Activated T-helper 1 cell treated with anti-CD3 and anti-CD28 coated beads, Interleukin-12 subunit alpha, Interleukin-12 subunit beta, Interleukin-2, Interleukin-4 antibody, amounts not matched to agents 30 ng/mL and 10 ng/mL and 1 ng/mL, durations not matched to agents 14 hours and 24 hours and 36 hours (primary cell): ENCODE measurements around the gene ZNF490. TPM values are rescaled to one million over a fixed set of nuclear protein-coding genes. Genes with fewer than 3 reads are reported as not detected.
"Not testable (repeated sequence)": the region's sequence is repeated elsewhere in the genome, so short reads cannot be mapped to it uniquely, and the experiment has no call there.

Experiments
- DNase-seq: peaks from one replicate; pipeline ENCODE4 v3.0.0; 2021; ENCODE audit warnings: low spot score
- H3K27ac Mint-ChIP-seq: one replicate; pipeline ENCODE4 v1.8.0; 2021; ENCODE audit warnings: mild to moderate bottlenecking, mixed read lengths
- H3K27me3 Mint-ChIP-seq: one replicate; pipeline ENCODE4 v1.8.0; 2022; ENCODE audit warnings: mild to moderate bottlenecking, moderate library complexity, mixed read lengths; ENCODE audit not compliant: insufficient read depth
- H3K36me3 Mint-ChIP-seq: one replicate; pipeline ENCODE4 v1.8.0; 2021; ENCODE audit warnings: low read depth, mixed read lengths
- H3K4me1 Mint-ChIP-seq: one replicate; pipeline ENCODE4 v1.8.0; 2021; ENCODE audit warnings: low read depth, mixed read lengths
- H3K4me3 Mint-ChIP-seq: one replicate; pipeline ENCODE4 v1.8.0; 2021; ENCODE audit warnings: mild to moderate bottlenecking, moderate library complexity, mixed read lengths
- H3K9me3 Mint-ChIP-seq: one replicate; pipeline ENCODE4 v1.8.0; 2021; ENCODE audit warnings: mixed read lengths
- intact Hi-C: fragments of 100-400 bp; cut with micrococcal nuclease; formaldehyde crosslinking; loops from one replicate; pipeline ENCODE4 v1.15.1; 2024
- total RNA-seq: library from RNA; stranded (reverse); gene quantifications from 2 replicates; pipeline ENCODE4 v1.2.3, GENCODE V29; 2022

Gene ZNF490
- 9.2 and 9.4 TPM in 2 replicates for total RNA-seq

DNA sequence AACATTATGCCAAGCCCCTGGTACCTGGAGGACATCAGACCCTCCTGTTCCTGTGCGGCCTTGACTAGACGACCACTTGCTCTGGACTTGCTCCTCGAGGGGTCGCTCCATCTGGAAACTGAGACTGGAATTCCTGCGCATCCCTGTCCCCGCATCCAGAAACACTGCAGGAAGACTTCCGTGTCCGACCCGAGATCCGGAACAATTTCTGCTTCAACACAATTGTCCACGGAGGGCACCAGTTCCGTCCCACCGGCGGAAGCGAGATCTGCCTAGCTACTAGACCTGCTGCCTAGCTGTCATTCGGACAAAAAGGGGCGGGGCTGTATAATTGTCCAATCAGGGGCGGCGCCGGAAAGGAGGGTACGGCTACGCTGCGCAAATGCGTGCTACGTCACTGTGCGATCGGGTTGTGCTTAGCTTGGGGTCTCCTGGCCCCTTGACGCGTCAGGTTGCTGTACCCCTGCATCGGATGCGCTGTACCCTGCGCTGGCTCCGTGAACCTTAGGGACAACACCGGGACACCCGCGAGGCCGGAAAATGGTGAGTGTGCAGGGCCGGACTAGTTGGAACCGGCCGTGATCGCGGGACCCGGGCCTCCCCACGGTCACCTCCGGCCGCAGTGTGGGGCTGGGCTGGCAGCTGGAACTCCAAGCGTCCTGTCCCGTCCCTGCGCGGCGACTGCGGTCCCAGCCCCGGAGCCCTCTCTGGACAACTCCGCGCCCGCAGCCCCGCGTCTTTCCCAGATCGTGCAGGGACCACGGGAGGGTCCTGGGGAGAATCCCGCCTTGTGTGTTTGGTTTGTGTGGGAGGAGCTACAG, at the start of gene ZNF490, which contains the start of gene ZNF791:
Gene ZNF490, minus strand, starts transcription at position 274 of the 821 bp plus-strand sequence. Its CDS starts 133 bp downstream, at position 141.
Gene ZNF791, plus strand, starts transcription at position 381 of the 821 bp plus-strand sequence. Its CDS starts 160 bp downstream, at position 541.
- H3K4me3 Mint-ChIP-seq, result peak within 1 kb of the TSS; percentile 100
- intact Hi-C loops, result loop anchor here (1.0 to 5.0 kb wide), 8 partner anchors 30 to 622 kb away; partner anchors contain the start of genes DHPS, TNPO2, ZNF563 and ZNF564
- peaks cover 22% of the 10 kb centered on the region for H3K4me1 Mint-ChIP-seq
- peak within 1 kb of the TSS; percentile 99 for H3K27ac Mint-ChIP-seq
- H3K36me3 Mint-ChIP-seq, result peaks cover 19% of the 10 kb centered on the region
- H3K9me3 Mint-ChIP-seq, result no peaks in the 10 kb centered on the region
- DNase-seq, result peak; percentile 96
- H3K27me3 Mint-ChIP-seq, result no peaks in the 10 kb centered on the region

DNA sequence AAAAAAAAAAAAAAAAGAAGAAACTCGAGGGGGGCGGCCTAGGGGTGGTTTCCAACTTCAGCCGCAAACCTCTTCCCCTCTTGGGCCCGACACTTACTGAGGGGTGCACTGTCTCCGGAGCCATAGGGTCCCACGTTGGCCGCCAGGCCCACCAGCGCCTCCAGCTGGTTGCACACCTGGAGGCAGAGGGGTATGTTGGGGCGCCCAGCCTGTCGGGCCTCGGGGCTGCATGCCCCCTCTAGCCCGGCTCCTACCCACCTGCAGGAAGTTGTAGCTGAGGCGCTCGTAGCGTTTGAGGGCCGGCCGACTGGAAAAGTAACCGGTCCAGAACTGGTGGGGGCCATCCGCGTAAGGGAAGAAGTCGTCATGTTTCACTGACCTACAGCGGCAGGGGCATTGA, 47.4 kb upstream of the ZNF490 start:
- H3K4me3 Mint-ChIP-seq, result no peak overlapping the region
- intact Hi-C loops, result no loop called here
- no peaks in the 10 kb centered on the region for H3K27me3 Mint-ChIP-seq
- no peak for DNase-seq
- H3K36me3 Mint-ChIP-seq, result peaks cover 33% of the 10 kb centered on the region
- no peak overlapping the region for H3K27ac Mint-ChIP-seq
- no peaks in the 10 kb centered on the region for H3K9me3 Mint-ChIP-seq
- peaks cover 4% of the 10 kb centered on the region for H3K4me1 Mint-ChIP-seq

DNA sequence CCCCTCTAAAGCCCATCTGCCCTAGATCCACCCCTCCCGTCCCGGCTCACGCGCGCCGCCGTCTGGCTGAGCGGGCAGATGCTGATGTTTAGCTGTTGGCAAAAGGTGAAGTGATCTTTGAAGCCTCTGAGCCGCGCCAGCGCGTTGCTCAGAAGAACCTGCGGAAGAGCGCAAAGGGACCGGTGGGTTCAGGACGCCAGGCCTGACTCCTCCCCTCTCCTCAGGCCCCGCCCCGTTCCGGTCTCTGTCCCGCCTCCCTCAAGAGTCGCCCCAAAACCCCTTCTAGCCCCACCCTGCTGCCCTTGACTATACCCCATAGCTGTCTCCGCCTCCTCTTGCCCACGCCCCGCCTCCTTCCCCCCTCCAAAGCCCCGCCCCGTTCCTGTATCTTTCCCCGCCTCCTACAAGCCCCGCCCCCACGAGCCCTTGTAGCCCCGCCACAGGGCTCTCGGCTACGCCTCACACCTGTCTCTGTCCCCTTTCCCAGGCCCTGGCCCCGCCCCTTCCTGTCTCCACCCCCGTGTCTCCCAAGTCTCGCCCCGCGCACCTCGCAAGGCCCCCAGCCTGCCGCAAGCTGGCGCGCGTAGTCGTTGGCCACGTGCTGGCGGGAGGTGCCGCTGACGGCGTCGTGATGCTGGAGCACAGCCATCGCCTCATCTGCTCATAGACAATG, 46.4 kb upstream of the ZNF490 start:
- Mint-ChIP-seq H3K27ac (no peak overlapping the region), H3K27me3 (no peaks in the 10 kb centered on the region), H3K4me3 (no peak overlapping the region), H3K4me1 (peaks cover 4% of the 10 kb centered on the region), H3K36me3 (peaks cover 34% of the 10 kb centered on the region), H3K9me3 (no peaks in the 10 kb centered on the region)
- DNase-seq, result no peak
- intact Hi-C loops, result no loop called here

DNA sequence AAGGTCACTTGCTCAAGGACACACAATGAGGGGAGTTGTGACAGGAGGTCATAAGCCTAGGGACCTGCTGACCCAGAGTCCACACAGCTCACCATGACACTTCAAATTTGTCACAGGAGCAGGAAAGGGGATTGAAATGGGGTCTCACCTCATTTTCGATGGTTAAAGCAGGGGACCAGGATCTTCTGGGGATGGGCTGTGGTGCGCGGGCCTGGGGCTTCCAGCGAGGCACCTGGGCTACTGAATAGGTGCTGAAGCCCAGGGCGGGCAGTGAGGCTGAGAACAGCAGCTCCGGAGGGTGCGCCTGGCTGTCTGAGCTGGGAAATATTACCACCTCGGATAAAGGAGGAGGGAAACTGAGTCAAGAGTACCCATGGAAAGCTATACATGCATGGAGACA, 44.9 kb upstream of the ZNF490 start:
- Mint-ChIP-seq H3K9me3 (no peaks in the 10 kb centered on the region), H3K27me3 (no peaks in the 10 kb centered on the region), H3K4me1 (peaks cover 4% of the 10 kb centered on the region), H3K4me3 (no peak overlapping the region), H3K36me3 (peaks cover 32% of the 10 kb centered on the region), H3K27ac (peak overlapping the region; percentile 27)
- intact Hi-C loops, result no loop called here
- no peak for DNase-seq

DNA sequence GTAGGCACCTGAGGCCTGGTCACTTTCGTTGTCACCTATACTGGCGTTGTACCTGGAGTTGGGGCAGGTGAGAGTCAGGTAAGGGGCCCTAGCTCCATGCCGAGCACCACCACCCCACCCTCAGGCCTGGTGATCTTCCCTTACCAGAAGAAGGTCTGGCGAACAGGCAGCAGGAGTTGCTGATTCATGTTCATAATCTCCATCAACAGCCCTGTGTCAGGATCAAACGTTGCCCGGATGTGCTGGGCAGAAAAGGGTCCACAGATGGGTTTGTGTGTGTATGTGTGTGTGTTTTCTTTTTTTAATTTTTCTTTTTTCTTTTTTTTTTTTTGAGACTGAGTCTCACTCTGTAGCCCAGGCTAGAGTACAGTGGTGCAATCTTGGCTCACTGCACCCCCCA, 41.6 kb upstream of the ZNF490 start:
- Mint-ChIP-seq H3K36me3 (peaks cover 30% of the 10 kb centered on the region), H3K4me3 (no peak overlapping the region), H3K27me3 (no peaks in the 10 kb centered on the region), H3K9me3 (no peaks in the 10 kb centered on the region), H3K27ac (no peak overlapping the region), H3K4me1 (peaks cover 4% of the 10 kb centered on the region)
- intact Hi-C loops, result no loop called here
- no peak for DNase-seq

DNA sequence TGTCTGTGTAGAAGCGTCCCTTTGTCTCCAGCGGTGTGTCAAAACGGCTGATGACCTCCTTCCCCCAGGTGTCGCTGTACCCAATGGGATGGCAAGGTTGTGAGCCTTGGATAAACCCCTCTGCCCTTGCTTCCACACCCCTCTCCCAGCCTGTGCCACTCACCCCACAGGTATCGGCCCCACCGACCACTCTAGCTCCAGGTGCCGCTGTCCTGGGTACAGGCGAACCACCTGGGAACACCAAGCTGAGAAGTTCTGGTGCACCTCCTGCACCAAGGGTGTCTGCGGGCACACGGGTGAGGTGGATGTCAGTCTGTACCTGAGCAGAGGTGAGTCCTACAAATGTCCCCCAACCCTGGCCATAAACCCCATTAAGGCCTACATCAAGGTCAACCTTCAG, 39.3 kb upstream of the ZNF490 start:
- Mint-ChIP-seq H3K27me3 (no peaks in the 10 kb centered on the region), H3K36me3 (peaks cover 17% of the 10 kb centered on the region), H3K27ac (no peak overlapping the region), H3K4me3 (no peak overlapping the region), H3K9me3 (no peaks in the 10 kb centered on the region), H3K4me1 (no peaks in the 10 kb centered on the region)
- intact Hi-C loops, result no loop called here
- no peak for DNase-seq

DNA sequence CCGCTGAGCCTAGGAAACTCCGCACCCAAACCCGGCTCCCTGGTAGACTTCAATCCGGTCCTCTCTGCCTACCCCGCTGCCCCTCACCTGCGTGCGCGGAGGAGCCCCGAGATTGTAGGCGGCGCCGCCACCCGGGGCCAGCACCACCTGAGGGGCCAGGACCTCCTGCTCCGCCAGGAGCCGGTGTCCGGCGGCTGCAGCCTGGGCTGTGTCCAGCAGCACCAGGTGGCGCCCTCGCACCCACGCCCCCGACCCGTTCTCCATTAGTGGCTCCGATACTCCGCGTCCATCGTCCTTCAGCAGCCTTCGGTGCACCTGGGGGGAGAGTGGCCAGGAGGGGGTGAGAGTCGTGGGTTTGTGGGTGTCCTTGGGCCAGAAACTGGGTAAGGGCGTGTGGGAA, 37.5 kb upstream of the ZNF490 start:
- Mint-ChIP-seq H3K27ac (no peak overlapping the region), H3K27me3 (no peaks in the 10 kb centered on the region), H3K4me3 (no peak overlapping the region), H3K9me3 (no peaks in the 10 kb centered on the region), H3K36me3 (peaks cover 29% of the 10 kb centered on the region), H3K4me1 (no peaks in the 10 kb centered on the region)
- no peak for DNase-seq
- intact Hi-C loops, result no loop called here

DNA sequence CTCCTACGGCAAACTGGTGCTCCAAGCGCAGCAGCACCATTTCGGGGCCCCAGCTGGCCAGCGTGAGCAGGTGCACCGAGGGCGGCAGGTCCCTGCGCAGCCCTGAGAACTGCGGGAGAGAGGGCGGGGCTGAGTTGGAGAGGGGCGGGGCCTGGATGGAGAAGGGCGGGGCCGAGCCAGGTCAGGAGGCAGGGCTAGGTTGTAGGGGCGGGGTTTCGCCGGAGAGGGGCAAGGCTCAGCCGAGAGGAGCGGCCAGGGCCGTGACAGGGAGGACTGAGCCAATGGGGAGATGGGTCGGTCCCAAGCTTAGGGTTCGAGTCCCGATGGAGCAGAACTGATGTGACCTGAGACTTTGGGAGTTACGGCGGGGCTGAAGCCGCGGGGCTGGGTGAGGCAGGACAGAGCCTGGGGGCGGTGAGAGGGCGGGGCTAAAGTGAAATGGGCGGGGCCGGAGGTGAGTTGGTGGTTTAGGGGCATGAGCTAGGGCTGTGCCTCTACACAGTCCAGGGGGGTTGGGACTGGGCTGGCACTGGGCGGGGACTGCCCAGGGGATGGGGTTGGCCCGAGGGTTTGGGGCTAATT, 37.0 kb upstream of the ZNF490 start:
- Mint-ChIP-seq H3K27ac (no peak overlapping the region), H3K36me3 (peaks cover 29% of the 10 kb centered on the region), H3K4me3 (no peak overlapping the region), H3K27me3 (no peaks in the 10 kb centered on the region), H3K4me1 (no peaks in the 10 kb centered on the region), H3K9me3 (no peaks in the 10 kb centered on the region)
- DNase-seq, result no peak
- intact Hi-C loops, result loop anchor here (1.0 kb wide), 1 partner anchor 19 kb away; the partner anchor contains the start of genes MAN2B1 and WDR83

DNA sequence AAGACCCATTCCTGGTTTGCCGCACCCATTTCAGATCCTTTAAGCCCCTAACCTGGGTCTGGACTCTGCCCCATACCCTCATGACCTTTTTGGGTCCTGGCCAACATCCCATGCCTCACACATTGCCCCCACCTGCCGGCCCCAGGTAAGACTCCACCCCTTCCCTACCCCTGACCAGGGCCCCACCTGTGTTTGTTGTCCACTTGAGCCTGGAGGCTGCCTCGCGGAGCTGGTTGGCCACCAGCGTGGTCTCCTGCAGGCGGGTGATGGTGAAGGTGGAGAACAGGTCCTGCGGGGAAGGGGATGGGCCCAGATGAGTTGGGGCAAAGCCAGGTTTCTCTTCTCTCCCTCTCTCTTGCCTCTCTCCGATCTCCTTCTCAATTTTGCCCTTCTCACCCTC, 36.4 kb upstream of the ZNF490 start:
- no peak overlapping the region for H3K27ac Mint-ChIP-seq
- H3K4me3 Mint-ChIP-seq, result no peak overlapping the region
- H3K4me1 Mint-ChIP-seq, result no peaks in the 10 kb centered on the region
- H3K9me3 Mint-ChIP-seq, result no peaks in the 10 kb centered on the region
- DNase-seq, result no peak
- H3K27me3 Mint-ChIP-seq, result no peaks in the 10 kb centered on the region
- intact Hi-C loops, result loop anchor here (1.0 kb wide), 1 partner anchor 19 kb away; the partner anchor contains the start of genes MAN2B1 and WDR83
- H3K36me3 Mint-ChIP-seq, result peaks cover 27% of the 10 kb centered on the region

DNA sequence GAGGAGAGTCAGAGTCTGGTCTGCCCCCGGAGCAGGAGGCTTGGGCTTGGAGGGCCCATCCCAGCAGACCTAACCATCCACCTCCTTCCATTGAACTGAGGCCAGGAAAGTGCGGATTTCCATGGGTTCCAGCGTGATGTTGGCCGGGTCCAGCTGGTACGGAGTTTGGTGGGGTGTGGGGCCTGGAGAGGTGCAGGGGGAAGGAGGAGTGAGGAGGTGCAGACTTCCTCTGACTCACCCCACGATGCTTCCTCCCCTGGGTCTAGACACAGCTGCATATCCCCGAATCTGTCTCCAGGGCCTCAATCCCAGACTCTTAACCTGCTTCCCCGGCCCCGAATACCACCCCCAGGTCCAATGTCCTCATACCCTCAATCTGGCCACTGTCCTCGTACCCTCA, 35.9 kb upstream of the ZNF490 start:
- H3K36me3 Mint-ChIP-seq, result peaks cover 25% of the 10 kb centered on the region
- H3K4me1 Mint-ChIP-seq, result no peaks in the 10 kb centered on the region
- no peak overlapping the region for H3K4me3 Mint-ChIP-seq
- no peak overlapping the region for H3K27ac Mint-ChIP-seq
- H3K27me3 Mint-ChIP-seq, result no peaks in the 10 kb centered on the region
- intact Hi-C loops, result no loop called here
- no peaks in the 10 kb centered on the region for H3K9me3 Mint-ChIP-seq
- DNase-seq, result no peak

DNA sequence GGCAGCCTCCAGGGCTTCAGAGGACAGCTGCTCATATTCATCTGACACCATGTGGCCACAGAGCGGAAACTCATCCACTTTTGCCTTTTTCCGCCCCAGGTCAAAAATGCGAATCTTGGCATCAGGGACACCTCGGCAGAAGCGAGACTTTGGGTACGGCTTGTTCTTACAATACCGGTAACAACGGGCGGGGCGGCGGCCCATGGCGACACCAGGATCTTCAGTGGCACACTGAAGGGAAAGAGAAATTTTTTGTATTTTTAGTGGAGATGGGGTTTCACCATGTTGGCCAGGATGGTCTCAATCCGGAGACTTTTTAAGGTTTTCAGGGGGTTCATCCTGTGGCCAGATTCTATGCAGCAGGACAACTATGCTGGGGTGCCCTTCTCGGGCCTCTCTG, 33.1 kb upstream of the ZNF490 start:
- H3K36me3 Mint-ChIP-seq, result peaks cover 20% of the 10 kb centered on the region
- H3K27ac Mint-ChIP-seq, H3K4me1 Mint-ChIP-seq, DNase-seq, H3K4me3 Mint-ChIP-seq, intact Hi-C loops, H3K9me3 Mint-ChIP-seq, H3K27me3 Mint-ChIP-seq: not testable (repeated sequence)

DNA sequence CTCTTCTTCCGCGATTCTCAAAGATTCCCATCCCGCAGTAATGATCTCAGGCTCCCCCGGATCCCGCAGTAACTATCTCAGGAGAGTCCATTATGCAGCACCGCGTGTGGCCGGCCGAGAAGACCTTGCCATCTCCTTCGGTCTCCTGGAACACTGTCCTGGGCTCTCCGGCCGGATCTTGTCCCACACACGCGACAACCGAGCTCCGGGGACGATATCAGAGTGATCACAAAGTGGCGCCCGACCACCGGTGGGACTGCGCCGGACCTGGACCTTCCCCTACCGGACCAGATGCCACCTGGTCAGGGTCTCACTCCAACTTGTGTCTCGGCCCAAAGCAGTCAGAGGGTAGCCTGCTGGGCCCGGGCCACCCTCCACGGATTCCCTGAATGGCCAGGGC, 31.9 kb upstream of the ZNF490 start:
- H3K4me3 Mint-ChIP-seq, result no peak overlapping the region
- intact Hi-C loops, result no loop called here
- H3K36me3 Mint-ChIP-seq, result peaks cover 20% of the 10 kb centered on the region
- no peaks in the 10 kb centered on the region for H3K27me3 Mint-ChIP-seq
- H3K4me1 Mint-ChIP-seq, result peaks cover 9% of the 10 kb centered on the region
- H3K9me3 Mint-ChIP-seq, result no peaks in the 10 kb centered on the region
- no peak for DNase-seq
- no peak overlapping the region for H3K27ac Mint-ChIP-seq

DNA sequence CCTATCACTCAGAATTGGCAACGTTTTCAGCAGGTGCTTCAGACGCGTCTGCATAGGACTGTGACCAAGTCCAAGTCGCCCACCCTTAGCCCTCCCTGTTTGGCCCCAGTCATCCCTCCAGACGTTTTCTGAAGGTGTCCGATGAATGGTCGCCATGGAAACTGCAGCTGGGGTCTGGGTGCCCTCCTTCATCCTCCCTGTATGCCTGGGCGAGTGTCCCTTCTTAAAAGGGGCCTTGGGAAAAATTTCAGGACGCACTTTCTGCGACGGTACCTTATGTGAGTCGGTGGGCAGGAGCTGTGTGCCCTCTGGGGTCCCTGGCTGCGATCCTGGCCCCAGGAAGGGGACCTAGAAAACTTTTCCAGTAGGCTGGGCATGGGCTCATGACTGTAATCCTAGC, 30.8 kb upstream of the ZNF490 start:
- H3K9me3 Mint-ChIP-seq, result no peaks in the 10 kb centered on the region
- peaks cover 20% of the 10 kb centered on the region for H3K36me3 Mint-ChIP-seq
- H3K4me1 Mint-ChIP-seq, result peaks cover 9% of the 10 kb centered on the region
- no peak overlapping the region for H3K4me3 Mint-ChIP-seq
- no peak for DNase-seq
- H3K27me3 Mint-ChIP-seq, result no peaks in the 10 kb centered on the region
- intact Hi-C loops, result loop anchor here (2.0 kb wide), 1 partner anchor 31 kb away; the partner anchor contains the start of genes ZNF490 and ZNF791
- no peak overlapping the region for H3K27ac Mint-ChIP-seq
